B cell (primary cell): ENCODE data around the gene DYNLT1. TPM values are rescaled to one million over a fixed set of nuclear protein-coding genes. Genes with fewer than 3 reads are reported as not detected.

Experiments
- ATAC-seq: fragments of 200-7000 bp; cut with Tn5 transposase; one replicate; pipeline ENCODE4 v1.10.0; 2021; ENCODE audit warnings: low read depth, mild to moderate bottlenecking, moderate number of reproducible peaks, moderate library complexity
- CTCF ChIA-PET: fragments of 350-600 bp; sonication (Branson Sonifier 250); formaldehyde crosslinking; loops from one replicate; lab custom pipeline; 2021; ENCODE audit warnings: antibody characterized with exemption, inconsistent platforms; lab: Charles Lee
- POLR2A ChIA-PET: fragments of 350-600 bp; sonication (Branson Sonifier 250); formaldehyde crosslinking; loops from one replicate; lab custom pipeline; 2021; ENCODE audit warnings: antibody characterized with exemption; lab: Charles Lee
- DNase-seq: peaks from one replicate; pipeline ENCODE4 v3.0.0; 2013
- H2AFZ ChIP-seq: 2 replicates; pipeline ENCODE4 v1.6.1; 2012; ENCODE audit warnings: mild to moderate bottlenecking, low read depth, low read length; ENCODE audit not compliant: insufficient read depth, poor library complexity, severe bottlenecking
- H3K27ac ChIP-seq, 2 donors: 1 replicate in 1 of 2; 2 replicates in 1 of 2; pipeline ENCODE4 v1.5.1; 2012 to 2013; ENCODE audit warnings: low read length in 2 of 2, mild to moderate bottlenecking in 2 of 2, moderate library complexity in 1 of 2
- H3K27me3 ChIP-seq, 4 experiments: fragments of 200-600 bp in 1 of 4; sonication (generic) in 1 of 4; replicated peaks in 1 of 4; 1 replicate in 2 of 4; 2 replicates in 2 of 4; pipeline versions ENCODE4 v1.6.1 to v1.7.0; 2013 to 2016; ENCODE audit warnings: low read length in 3 of 4, mild to moderate bottlenecking in 2 of 4, mixed read lengths in 1 of 4, moderate library complexity in 1 of 4; ENCODE audit not compliant: insufficient read depth in 4 of 4, control insufficient read depth in 3 of 4; ENCODE audit errors: control extremely low read depth in 1 of 4
- H3K36me3 ChIP-seq, 2 experiments: replicated peaks in 1 of 2; 1 replicate in 1 of 2; 2 replicates in 1 of 2; pipeline versions ENCODE4 v1.6.1 to v1.7.1; 2013; ENCODE audit warnings: low read length in 1 of 2; ENCODE audit not compliant: insufficient read depth in 2 of 2, control insufficient read depth in 1 of 2; ENCODE audit errors: control extremely low read depth in 1 of 2, extremely low read depth in 1 of 2
- H3K4me1 ChIP-seq, 2 donors: fragments of 200-600 bp in 1 of 2; sonication (generic) in 1 of 2; 1 replicate in 1 of 2; 2 replicates in 1 of 2; pipeline versions ENCODE4 v1.5.1 to v1.6.1; 2013 to 2017; ENCODE audit warnings: low read length in 2 of 2; ENCODE audit not compliant: control insufficient read depth in 2 of 2, insufficient read depth in 2 of 2
- H3K4me2 ChIP-seq: replicated peaks from 2 replicates; pipeline ENCODE3; 2012; ENCODE audit warnings: mild to moderate bottlenecking, low read depth, low read length; ENCODE audit not compliant: poor library complexity, severe bottlenecking
- H3K4me3 ChIP-seq, 5 experiments: fragments of 200-600 bp in 1 of 5; sonication (generic) in 1 of 5; 1 replicate in 3 of 5; 2 replicates in 2 of 5; pipeline versions ENCODE4 v1.5.1 to v1.7.0; 2011 to 2016; ENCODE audit warnings: low read length in 4 of 5, mild to moderate bottlenecking in 4 of 5, low read depth in 2 of 5, control low read depth in 1 of 5, moderate library complexity in 1 of 5; ENCODE audit not compliant: insufficient read depth in 1 of 5; ENCODE audit errors: control extremely low read depth in 1 of 5, extremely low read depth in 1 of 5
- H3K79me2 ChIP-seq: fragments of 200-600 bp; sonication (generic); one replicate; pipeline ENCODE4 v1.6.0; 2016; ENCODE audit warnings: low read length; ENCODE audit not compliant: control insufficient read depth, insufficient read depth
- H3K9ac ChIP-seq: fragments of 200-600 bp; sonication (generic); 2 replicates; pipeline ENCODE4 v1.6.1; 2017; ENCODE audit warnings: mild to moderate bottlenecking, low read length, moderate library complexity
- H3K9me3 ChIP-seq, 3 donors: one replicate each; pipeline versions ENCODE4 v1.6.1 to v1.7.1; 2013; ENCODE audit warnings: low read length in 2 of 3; ENCODE audit not compliant: control insufficient read depth in 2 of 3, insufficient read depth in 1 of 3; ENCODE audit errors: control extremely low read depth in 1 of 3
- H4K20me1 ChIP-seq: 2 replicates; pipeline ENCODE4 v1.6.0; 2012; ENCODE audit warnings: mild to moderate bottlenecking, low read length; ENCODE audit not compliant: insufficient read depth, control insufficient read depth, poor library complexity, severe bottlenecking
- H3K27ac Mint-ChIP-seq: one replicate; pipeline ENCODE4 v1.8.0; 2021; ENCODE audit warnings: mixed read lengths
- H3K27me3 Mint-ChIP-seq: one replicate; pipeline ENCODE4 v1.8.0; 2021; ENCODE audit warnings: mixed read lengths
- H3K4me1 Mint-ChIP-seq: one replicate; pipeline ENCODE4 v1.8.0; 2021; ENCODE audit warnings: mixed read lengths
- H3K4me3 Mint-ChIP-seq: one replicate; pipeline ENCODE4 v1.8.0; 2021; ENCODE audit warnings: mixed read lengths
- H3K9me3 Mint-ChIP-seq: one replicate; pipeline ENCODE4 v1.8.0; 2022; ENCODE audit warnings: mixed read lengths; ENCODE audit not compliant: insufficient read depth
- CTCF ChIP-seq: fragments of 200-600 bp; IDR thresholded peaks from one replicate; pipeline ENCODE4 v1.8.0; 2022; ENCODE audit warnings: antibody characterized with exemption, mild to moderate bottlenecking
- EZH2 ChIP-seq: IDR thresholded peaks from 2 replicates; pipeline ENCODE4 v1.6.1; 2012; ENCODE audit warnings: borderline replicate concordance, low read depth, mild to moderate bottlenecking, moderate library complexity, low read length; ENCODE audit not compliant: insufficient read depth, poor library complexity, severe bottlenecking
- WGBS: methylation state at CpG from one replicate; pipeline ENCODE4 v1.1.5; 2013; ENCODE audit warnings: missing lambda C conversion rate; ENCODE audit not compliant: insufficient coverage; 5-methylcytosine and 5-hydroxymethylcytosine counted together
- intact Hi-C: fragments of 100-400 bp; cut with micrococcal nuclease; formaldehyde crosslinking; loops from one replicate; pipeline ENCODE4 v1.10.0; 2022
- polyA plus RNA-seq: library from polyadenylated mRNA; depleted of rRNA; stranded (reverse); fragments of >200 nt; gene quantifications from 2 replicates; pipeline ENCODE4 v1.2.3, GENCODE V29; 2012
- total RNA-seq, 2 donors: library from RNA; stranded (reverse); fragments of 120-200 nt in 1 of 2; gene quantifications; 1 replicate in 1 of 2; 2 replicates in 1 of 2; pipeline versions ENCODE4 v1.2.3 to v1.2.4, GENCODE V29; 2013 to 2022

Gene DYNLT1
- total and polyA plus RNA-seq, 2 donors (not counting 1 experiment from before 2014, with no cell fraction given): 34.8 to 62.6 TPM

DNA sequence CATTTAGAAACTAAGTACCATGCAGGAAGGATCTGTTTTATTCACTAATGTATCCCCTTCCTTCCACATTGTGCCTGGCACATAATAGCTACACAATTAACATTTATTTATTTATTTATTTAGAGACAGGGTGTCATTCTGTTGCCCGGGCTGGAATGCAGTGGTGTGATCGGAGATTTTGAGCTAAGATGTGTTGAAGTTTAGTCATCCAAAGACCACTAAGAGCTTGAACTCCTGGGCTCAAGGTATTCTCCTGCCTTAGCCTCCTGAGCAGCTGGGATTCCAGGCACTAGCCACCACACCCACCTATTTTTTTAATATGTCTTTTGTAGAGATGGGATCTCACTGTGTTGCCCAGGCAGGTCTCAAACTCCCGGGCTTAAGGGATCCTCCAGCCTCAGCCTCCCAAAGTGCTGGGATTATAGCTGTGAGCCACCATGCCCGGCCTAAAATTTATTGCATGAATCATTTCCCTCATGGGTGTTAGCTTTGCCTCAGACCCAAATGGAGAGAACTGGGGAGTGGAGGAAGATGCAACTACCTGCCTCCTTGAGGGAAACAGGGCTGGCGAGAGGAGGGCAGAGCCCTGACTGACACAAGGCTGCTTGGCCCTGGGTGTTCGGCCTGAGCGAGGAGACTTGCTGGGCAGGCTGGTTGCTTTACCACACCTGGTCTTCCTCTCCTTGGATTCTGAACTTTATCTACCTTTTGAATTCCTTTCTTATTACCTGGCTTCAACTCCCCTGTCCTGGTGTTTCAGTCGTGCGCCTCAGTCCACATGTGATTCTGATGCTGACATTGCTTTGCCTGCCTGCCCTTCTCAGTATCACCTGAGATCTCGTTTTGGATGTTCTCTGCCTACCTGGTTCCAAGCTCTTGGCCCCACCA is 1.7 kb upstream of the DYNLT1 start:
- Histone ChIP-seq H2AFZ (no peak overlapping the region), H4K20me1 (peaks cover 7% of the 10 kb centered on the region), H3K27ac (no peak overlapping the region), H3K9ac (no peak overlapping the region), H3K27me3 (no peaks in the 10 kb centered on the region), H3K4me3 (no peak overlapping the region), H3K9me3 (no peaks in the 10 kb centered on the region), H3K36me3 (no peaks in the 10 kb centered on the region), H3K4me1 (peaks cover 19 to 37% of the 10 kb centered on the region in 2 donors), H3K4me2 (no peak overlapping the region), H3K79me2 (peaks cover 30% of the 10 kb centered on the region)
- TF ChIP-seq CTCF (no peak), EZH2 (no peak)
- H3K27me3 Mint-ChIP-seq: no peaks in the 10 kb centered on the region
- ChIA-PET CTCF (interaction anchor here (1.7 kb wide), 1 partner anchor 14 kb away, joined by 7 read pairs; no protein-coding TSS in a partner anchor), POLR2A (no interaction called here)
- DNase-seq (no peak), ATAC-seq (no peak)
- peak overlapping the region; percentile 89 for H3K4me3 Mint-ChIP-seq
- intact Hi-C loops: loop anchor here (5.0 to 10.0 kb wide), 3 partner anchors 41 to 821 kb away; partner anchors contain the start of gene SNX9
- 94% methylated on average over 7 of the region's 10 CpGs for WGBS
- no peaks in the 10 kb centered on the region for H3K9me3 Mint-ChIP-seq
- peaks cover 51% of the 10 kb centered on the region for H3K4me1 Mint-ChIP-seq
- peak overlapping the region; percentile 97 for H3K27ac Mint-ChIP-seq
